LoVo (cell line): ENCODE results near the gene REPIN1.
A peak's percentile ranks its signal among the peaks of the same experiment; 100 is the strongest.

Experiments
- DNase-seq: peaks from one replicate; pipeline ENCODE4 v3.0.0-alpha.2; 2016; ENCODE audit warnings: low spot score

REPIN1 gene

DNA sequence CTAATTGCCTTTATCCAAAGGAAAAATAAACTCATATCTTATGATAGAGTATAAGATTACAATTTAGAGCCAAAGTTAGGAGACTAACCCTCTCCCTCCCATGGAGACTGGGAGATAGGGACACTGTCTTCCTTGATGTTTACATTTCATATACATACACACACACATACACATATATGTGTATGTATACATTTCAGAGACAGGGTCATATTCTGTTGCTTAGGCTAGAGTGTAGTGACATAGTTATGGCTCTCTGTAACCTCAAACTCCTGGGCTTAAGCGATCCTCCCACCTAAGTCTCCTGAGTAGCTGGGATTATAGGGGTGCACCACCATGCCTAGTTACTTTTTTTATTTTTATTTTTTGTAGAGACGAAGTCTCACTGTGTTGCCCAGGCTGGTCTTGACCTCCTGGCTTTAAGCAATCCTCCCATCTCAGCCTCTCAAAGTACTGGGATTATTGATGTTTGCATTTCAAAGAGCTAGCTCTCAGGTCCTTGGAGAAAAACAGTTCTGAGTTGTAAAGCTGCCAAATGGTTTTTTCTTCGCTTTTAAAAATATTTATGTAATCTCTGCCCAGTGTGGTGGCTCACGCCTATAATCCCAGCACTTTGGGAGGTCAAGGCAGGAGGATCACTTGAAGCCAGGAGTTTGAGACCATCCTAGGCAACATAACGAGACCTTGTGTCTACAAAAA is 8.1 kb upstream of the REPIN1 start:
- DNase-seq = no peak

DNA sequence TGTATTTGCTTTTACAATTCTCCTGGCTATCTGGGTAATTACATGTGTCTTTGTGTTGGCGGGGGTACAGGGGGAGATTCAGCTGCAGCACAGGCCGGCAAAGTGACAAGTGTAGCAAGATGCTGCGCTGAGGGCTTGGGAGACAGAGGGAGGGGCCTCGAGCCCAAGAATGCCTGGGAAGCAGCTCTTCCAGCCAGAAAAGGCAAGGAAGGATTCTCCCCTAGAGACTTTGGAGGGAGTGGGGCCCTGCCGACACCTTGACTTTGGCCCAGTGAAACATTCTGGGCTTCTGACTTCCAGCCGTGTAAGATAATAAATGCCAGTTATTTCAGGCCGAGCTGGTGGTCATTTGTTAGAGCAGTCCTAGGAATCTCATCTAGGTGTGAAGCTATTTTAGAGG is 7.2 kb upstream of the REPIN1 start:
- no peak for DNase-seq

DNA sequence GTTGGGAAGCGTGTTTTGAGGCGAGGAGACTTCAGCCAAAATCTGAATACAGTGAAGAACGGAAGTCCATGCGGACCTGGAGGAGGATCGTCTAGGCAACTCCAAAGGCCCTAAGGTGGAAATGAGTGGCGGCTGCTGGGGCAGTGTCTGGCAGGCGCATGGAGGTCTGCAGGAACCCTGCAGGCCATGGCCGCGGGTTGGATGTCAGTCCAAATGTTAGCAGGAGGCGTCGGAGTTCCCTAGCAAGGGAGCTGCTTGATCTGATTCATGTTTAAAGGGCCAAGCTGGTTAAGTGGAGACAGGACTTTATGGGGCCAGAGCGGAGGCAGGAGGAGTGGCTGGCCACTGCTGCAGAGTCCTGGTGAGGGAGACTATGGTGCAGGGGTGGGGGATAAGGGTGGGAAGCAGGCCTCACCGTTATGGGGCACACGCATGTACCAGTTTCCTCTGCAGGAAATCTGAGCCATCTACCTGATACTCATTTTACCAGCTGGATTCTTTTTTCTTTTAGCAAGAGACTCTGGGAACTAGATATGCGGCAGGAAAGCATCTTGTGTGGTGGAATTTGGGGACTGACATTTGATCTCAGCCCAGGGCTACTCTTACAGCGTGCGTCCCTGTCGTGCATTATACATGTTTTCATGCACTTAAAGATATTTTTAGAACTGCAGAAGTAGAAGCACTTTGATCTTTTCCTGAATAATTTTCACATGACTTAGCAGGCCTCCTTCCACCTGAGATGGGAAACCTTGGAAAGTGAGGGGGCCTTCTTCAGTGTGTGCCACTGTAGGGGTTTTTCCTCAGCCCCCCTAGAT is 6.6 kb upstream of the REPIN1 start:
- DNase-seq = no peak

DNA sequence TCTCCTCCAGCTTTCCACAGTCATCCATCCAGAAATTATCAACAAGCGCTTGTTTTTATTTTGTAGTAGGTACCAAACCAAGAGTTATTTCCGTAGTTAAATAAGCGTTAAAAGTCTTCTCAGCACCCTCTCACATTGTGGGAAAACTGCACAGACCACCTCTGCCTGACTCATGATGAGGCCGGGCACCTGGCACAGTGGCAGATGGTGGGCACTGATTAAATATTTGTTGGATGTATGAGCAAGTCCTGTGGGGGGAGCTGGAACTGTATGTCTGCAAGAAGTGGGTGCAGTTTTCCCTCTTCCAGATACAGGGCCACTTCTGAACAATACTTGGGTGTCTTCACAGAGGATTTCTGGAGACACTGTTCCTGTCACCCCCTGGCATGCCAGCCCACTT is 5.3 kb upstream of the REPIN1 start:
- no peak for DNase-seq

DNA sequence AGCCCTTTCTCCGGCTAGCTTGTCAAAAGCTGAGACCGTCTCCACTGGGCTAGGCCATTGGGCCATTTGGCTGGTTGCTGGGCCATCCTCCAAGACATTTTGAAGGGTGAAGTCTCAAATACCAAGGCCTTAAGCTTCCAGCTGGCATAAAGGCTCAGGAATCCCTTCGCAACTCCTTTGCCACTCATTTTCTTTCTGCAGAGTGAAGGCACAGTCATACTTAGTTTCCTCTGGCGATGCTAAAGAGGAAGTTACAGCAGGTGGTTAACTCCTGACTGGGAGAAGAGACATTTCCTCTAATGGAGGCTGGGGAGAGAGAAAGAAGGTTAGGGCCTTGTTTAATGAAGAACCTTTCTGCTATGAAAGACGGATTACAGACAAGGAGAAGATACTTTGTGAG is 4.8 kb upstream of the REPIN1 start:
- no peak for DNase-seq

DNA sequence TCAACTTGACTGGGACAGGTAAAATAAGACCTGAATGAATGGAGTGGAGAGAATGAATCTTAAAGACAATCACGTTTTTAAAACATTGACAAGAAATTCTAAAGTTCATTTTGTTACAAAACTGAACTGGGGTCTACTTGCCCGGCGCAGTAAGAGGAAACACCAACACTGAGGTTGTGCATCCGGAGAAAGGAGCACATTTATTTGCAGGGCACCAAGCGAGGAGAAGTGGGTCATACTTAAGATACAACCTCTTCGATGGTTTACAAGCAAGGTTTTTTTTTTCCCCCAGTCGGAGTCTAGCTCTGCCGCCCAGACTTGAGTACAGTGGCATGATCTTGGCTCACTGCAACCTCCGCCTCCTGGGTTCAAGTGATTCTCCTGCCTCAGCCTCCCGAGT is 3.4 kb upstream of the REPIN1 start:
- no peak for DNase-seq

DNA sequence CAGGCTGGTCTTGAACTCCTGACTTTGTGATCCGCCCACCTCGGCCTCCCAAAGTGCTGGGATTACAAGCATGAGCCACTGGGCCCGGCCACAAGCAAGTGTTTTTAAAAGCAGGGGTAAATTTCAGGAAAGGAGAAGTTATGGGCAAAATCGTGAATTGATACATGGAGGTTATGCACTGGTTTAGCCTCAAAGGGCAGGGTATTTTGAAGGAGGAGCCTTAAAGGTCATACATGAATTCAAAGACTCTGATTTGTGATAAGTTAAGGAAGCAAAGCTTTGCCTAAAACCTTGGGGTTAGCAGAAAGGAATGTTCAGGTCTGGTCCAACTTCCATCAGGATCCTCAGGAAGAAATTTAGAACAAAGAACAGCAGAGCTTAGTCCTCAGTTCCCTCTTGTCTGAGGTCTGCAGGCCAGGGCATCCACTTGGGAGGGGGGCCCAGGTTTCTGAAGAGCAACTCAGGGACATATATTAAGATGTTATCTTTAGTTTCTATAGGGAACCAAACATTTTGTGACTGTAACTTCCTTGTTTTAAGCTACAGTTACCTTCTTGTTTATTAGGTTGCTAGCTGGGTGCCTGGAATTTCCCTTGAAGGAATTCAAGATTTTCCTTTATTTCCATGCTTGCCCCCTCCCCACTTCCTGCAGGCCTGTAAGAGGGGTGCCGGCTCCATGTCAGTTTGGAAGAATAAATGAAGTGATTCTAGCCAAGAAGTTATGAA is 2.8 kb upstream of the REPIN1 start:
- DNase-seq = no peak

DNA sequence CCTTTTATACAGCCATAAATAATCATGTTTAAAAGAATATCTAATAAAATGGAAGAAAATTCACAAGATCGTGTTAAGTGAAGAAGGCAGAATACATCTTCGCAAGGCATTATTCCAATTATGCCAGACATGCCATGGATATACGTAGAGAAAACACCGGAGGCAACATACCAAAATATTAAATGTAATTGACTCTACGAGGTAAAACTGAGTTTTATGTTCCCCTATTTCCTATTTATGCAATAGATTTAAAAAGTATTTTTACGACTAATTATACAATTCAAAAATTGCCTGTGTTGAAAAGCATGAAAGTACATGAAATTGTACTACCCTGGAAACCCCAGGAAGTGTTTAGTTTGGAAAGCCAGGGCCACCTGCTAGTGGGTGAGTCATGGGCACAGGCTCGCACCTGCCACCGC is 936 bp upstream of the REPIN1 start:
- no peak for DNase-seq

DNA sequence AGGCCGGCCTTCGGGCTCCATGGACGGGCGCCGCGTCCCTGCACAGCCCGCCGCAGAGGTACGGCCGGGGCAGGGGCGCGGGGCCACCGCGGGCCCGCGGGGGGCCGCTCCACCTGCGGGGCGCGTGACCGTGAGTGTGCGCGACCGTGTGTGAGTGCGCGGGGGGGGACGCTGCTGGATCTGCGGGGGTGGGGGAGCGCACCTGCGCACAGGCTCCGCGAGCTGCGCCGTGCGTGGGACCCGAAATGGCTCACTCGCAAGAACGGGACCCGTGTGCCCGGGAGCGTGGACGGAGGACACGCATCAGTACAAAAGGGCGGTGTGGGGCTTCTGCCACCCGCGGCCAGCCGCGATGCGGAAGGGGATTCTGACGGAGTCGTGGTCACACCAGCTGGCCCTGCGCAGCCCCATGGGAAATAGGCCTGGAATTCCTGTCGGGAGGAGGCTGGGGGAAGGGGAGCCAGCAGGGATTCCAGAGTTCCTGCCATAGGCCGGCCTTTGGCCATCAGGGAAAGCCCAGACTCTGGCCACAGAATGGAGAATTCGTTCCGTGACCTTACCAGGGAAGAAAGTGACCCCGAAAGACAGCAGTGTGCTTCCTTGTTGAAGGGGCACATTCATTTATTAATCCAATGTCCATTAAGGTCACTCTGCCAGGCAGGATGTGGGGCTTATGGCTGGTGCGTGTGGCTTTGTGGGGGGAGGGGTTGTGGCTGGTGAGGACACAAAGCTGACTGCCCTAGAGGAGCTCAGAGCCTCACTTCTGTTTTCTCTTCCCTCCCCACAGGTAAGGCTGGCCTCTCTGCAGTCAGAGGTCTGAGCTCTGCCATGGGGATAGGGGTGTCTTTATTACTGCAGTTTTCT is 494 bp downstream of the REPIN1 start:
- peak; percentile 65 for DNase-seq

DNA sequence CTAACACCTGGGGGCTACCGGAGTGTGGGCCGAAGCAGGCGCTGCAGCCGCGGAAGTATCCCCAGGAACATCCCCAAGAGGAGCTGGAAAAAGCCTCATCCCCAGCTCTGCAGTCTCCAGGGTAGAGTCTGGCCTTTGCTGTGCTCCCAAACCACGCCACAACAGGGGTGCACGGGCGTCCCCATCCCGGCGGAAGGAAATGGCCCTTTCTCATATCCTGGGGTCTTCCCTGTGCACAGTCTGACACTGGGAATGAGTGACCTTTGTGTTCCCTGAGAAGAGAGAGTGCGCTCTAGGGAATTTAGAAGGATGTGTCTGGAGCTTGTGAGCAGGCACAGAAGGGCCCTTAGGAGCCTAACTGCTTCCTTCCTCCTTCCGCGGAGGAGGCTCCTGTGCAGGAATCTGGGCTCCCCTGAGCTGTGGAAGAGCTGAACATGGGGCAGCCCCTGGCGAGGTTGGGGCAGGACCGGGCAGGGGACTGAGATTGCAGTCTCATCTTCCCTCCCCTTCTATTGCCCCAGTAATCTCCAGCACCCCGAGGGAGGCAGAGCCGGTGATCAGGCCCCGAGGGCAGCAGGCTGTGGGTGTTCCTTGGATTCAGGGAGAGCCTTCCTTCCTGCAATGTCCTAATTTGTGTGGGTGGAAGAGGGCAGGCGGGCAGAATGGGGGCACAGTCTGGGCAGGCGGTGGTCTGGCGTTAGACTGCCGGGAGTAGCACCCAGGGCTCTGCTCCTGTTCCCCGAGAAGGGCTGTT is 1.3 kb downstream of the REPIN1 start:
- DNase-seq = no peak

DNA sequence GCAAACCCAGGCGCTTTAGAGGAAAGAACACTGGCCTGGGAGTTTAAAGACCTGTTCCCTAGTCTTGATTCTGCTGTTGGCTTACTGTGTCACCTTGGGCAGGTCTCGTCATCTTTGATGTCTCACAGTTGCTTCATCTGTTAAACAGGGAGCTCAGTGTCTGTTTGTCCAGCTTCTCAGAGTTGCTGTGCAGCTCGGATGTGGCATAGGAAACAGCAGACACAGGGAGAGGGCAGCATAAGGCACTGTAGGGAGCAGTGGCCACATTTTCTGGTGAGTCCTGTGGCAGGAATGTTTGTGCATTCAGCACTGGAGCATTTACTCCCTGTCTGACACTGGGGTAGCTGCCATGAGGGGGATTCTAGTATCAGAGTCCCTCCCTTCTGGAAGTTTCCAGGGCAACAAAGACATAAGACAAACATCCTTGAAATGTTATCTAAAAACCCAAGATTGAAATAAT is 2.0 kb downstream of the REPIN1 start:
- no peak for DNase-seq

DNA sequence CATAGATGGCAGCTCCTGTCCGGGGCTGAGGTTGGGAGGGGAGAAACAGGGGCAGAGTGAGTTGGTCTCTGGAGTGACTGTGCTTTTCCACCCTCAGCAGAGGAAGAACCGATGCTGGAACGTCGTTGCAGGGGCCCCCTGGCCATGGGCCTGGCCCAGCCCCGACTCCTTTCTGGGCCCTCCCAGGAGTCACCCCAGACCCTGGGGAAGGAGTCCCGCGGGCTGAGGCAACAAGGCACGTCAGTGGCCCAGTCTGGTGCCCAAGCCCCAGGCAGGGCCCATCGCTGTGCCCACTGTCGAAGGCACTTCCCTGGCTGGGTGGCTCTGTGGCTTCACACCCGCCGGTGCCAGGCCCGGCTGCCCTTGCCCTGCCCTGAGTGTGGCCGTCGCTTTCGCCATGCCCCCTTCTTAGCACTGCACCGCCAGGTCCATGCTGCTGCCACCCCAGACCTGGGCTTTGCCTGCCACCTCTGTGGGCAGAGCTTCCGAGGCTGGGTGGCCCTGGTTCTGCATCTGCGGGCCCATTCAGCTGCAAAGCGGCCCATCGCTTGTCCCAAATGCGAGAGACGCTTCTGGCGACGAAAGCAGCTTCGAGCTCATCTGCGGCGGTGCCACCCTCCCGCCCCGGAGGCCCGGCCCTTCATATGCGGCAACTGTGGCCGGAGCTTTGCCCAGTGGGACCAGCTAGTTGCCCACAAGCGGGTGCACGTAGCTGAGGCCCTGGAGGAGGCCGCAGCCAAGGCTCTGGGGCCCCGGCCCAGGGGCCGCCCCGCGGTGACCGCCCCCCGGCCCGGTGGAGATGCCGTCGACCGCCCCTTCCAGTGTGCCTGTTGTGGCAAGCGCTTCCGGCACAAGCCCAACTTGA is 2.7 kb downstream of the REPIN1 start:
- no peak for DNase-seq

DNA sequence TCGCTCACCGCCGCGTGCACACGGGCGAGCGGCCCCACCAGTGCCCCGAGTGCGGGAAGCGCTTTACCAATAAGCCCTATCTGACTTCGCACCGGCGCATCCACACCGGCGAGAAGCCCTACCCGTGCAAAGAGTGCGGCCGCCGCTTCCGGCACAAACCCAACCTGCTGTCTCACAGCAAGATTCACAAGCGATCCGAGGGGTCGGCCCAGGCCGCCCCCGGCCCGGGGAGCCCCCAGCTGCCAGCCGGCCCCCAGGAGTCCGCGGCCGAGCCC is 3.3 kb downstream of the REPIN1 start:
- no peak for DNase-seq

DNA sequence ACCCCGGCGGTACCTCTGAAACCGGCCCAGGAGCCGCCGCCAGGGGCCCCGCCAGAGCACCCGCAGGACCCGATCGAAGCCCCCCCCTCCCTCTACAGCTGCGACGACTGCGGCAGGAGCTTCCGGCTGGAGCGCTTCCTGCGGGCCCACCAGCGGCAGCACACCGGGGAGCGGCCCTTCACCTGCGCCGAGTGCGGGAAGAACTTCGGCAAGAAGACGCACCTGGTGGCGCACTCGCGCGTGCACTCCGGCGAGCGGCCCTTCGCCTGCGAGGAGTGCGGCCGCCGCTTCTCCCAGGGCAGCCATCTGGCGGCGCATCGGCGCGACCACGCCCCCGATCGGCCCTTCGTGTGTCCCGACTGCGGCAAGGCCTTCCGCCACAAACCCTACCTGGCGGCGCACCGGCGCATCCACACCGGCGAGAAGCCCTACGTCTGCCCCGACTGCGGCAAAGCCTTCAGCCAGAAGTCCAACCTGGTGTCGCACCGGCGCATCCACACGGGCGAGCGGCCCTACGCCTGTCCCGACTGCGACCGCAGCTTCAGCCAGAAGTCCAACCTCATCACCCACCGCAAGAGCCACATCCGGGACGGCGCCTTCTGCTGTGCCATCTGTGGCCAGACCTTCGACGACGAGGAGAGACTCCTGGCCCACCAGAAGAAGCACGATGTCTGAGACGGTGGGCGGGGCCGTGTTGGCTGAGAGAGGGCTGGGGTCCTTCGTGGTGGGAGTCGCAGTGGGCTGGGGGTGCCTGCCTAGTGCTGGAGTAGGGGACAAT is 3.8 kb downstream of the REPIN1 start:
- no peak for DNase-seq

DNA sequence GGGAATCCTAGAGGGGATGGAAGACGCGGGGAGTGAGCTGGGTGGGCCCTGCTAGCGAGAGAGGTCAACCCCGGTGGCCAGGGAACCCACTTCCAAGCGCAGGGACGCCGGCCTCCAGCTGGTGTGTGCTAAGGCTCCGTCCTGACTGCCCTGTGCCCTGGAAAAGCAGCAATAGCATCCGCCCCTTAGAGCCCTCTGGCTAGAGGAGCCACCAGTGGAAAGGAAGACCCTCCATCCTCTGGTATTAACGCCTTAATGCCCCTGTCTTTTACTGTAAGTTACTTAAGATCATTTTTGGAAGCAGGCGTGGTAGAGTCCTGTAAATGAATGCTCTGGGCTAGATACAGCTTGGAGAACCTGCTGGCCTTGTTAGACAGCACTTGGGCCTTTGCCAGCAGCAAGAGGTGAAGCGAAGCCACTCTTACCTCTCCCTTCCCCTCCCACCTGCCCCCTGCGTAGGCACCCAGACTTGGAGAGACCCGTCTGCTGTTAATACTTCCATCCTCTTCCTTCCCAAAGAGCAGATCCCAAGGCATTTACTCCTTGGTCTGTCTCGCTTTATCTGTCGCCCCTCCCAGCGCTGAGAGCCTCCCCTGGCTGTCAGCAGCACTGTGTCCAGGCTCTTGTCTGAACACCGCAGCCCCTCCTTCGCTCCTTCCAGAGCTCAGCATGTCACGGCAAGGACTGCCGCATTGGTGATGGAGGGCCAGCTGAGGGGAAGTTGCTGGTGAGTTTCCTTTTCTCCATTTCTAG is 4.6 kb downstream of the REPIN1 start:
- DNase-seq = no peak

DNA sequence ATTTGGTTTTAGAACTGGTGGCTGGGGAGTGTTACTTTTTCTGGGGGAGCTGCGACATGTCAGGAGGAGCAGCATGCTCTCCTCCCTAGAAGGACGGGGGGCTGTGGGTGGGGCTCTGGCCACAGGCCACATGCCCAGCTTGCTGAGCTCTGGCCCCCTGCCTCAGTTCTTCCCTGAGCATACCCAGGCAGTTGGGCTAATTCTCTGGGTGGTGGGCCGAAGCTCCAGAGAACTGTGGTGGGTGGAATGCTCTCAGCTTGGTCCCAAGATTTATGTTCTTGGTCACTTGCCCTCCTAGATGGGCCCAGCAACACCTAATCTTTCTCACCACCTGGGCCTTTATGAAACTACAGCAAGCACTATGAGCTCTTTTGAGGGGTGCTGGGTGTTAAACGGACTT is 5.4 kb downstream of the REPIN1 start:
- DNase-seq = no peak

DNA sequence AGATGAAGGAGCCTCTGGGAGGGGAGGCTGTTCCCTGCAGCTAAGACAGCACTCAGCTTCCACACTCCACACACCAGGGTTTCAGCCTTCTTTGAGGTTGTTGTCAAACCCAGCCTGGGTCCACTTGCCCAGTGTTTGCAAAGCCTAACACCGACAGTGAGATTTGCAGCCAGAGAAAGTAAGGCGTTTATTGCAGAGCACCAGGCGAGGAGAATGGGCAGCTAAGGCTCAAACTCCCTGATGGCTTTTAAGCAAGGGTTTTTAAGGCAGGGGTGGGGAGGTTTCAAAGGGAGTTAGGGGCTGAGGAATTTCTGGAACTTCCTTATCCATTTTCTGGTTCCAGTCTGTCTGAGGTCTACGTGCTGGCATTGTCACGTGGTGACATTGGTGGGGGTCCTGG is 5.8 kb downstream of the REPIN1 start:
- DNase-seq = no peak

DNA sequence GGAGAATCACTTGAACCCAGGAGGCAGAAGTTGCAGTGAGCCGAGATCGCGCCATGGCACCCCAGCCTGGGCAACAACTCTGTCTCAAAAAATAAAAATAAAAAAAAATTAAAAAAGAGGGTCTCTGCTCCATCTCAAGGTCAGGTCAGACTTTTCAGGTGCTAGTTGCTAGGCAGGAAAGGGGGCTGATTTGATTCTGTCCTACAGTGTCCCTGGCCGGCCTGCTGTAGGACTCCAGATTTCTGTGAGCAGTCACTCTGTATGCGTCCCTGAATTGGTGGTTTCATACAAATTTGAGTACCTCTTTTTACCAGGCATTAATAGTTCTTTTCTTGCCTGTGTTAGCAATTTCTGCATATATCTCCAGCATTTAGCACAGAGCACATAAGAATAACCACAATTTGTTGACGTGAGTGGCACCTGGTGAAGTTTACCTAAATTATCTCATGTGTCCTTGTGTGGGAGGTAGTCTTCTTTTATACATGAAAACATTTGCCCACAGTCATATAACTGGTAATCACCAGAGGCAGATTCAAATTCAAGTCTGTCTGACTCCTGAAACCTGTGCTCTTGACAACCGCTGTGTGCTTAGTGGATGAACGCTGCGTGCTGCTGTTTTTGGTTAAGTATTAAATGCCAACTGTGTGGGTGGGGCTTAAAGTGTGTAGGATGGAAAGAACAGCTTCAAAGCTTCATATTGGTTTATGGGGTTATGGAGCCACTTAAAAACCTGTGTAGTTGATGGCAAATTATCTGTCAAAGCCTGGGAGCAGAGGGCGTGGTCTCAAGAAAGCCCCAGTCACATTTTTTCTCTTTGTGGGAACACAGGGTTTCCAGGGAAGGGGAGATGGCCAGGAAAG is 7.3 kb downstream of the REPIN1 start:
- no peak for DNase-seq
